Right lung (tissue), 5 donors: ENCODE measurements around the gene LIMS2. TPM values are rescaled to one million over a fixed set of nuclear protein-coding genes. Genes with fewer than 3 reads are reported as not detected.

Source experiments
- DNase-seq, 2 donors: peaks; one replicate each; pipeline ENCODE4 v3.0.0-alpha.2; 2013
- polyA plus RNA-seq, 5 donors: library from polyadenylated mRNA; unstranded; fragments of 120-200 nt; gene quantifications; one replicate each; pipeline versions ENCODE4 v1.2.1 to v1.2.3, GENCODE V29; 2013; ENCODE audit warnings: inconsistent platforms in 1 of 5, low replicate concordance in 1 of 5; ENCODE audit not compliant: insufficient read length in 5 of 5, insufficient read depth in 1 of 5

LIMS2 gene
- polyA plus RNA-seq, 5 donors: 19.1 to 36.9 (median 25.1) TPM

DNA sequence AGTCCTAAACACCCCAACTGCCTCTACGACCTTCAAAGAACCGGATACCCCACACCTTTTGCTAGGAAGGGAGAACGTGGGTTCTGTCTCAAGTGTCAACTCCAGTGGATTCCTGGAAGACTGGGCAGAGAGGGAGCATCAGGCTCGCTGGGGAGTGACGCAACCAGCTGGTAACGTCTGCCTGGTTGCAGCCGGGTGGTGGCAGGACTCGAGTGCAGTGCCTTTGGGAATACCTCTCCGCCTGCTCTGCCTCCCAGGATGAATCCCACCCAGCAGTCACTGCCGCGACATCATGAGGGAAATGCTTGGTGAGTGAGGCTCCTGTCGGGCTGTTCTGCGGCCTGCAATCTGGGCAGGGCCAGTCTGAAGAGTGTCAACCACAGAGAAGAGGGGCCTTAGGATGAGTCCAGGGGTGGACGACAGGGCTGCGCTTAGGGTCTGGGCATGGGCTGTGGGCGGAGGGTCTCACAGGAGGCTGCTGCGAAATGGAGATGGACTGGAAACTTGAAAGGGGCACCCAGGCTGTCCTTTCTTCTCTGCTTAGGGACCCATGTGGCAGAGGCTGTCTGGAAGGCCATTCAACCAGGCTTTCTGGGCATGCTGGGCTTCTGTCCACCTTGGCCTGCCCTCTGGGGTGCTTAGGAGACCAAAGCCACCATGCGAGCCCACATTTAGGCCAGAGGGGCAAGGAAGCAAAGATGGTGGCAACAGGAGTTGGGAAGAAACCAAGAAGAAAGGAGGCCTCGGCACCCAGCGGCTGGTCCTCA lies 16.5 kb downstream of the LIMS2 start:
- no peak for DNase-seq

- no peak for DNase-seq
Measured at GRCh38 chr2:127658146-127658545, 17.2 kb downstream of the LIMS2 start.

DNA sequence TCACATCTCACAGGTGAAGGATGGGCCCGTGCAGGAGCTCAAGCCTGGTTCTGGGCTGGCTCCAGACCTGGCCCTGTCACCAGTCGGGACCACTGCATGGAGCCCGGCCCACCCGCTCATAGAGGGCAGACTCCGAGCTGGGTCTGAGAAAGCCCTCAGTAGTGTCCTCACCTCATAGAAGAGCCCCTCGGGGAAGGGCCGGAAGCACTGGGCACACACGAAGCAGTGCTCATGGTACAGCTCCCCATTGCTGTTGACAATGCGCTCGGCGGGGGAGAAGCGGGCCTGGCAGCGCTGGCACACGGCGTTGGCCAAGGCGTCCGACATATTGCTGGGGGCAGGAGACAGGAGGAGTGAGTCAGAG lies 18.1 kb downstream of the LIMS2 start:
- DNase-seq: no peak

DNA sequence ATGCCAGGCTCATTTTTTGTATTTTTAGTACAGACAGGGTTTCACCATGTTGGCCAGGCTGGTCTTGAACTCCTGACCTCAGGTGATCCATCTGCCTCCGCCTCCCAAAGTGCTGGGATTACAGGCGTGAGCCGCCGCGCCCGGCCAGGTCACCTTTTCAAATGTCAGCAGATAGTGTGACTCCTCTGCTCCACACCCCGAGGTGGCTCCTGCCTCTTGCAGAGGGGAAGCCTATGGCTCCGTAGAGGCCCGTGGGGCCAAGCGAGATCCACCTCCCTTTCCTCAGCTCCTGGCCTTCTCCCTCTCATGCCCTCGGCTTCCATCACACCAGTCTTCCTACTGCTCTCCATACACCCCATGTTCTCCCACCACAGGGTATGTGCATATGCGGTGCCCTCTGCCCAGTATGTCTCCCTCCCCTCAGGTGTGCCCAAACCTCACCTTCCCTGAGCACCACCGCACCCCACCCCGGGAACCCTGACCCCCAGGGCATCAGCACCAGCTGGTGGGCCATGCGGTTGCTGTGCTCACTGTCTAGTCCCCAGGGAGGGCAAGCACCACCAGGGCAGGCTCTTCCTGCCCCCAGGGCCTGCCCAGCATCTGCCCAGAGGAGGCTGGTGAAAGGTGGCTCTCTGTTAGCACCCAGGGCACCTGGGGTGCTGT lies 18.6 kb downstream of the LIMS2 start:
- DNase-seq: no peak

- no peak for DNase-seq
Measured at GRCh38 chr2:127655209-127656073, 19.9 kb downstream of the LIMS2 start.

GRCh38 chr2:127654838-127655175 lies 20.5 kb downstream of the LIMS2 start:
- no peak for DNase-seq

DNA sequence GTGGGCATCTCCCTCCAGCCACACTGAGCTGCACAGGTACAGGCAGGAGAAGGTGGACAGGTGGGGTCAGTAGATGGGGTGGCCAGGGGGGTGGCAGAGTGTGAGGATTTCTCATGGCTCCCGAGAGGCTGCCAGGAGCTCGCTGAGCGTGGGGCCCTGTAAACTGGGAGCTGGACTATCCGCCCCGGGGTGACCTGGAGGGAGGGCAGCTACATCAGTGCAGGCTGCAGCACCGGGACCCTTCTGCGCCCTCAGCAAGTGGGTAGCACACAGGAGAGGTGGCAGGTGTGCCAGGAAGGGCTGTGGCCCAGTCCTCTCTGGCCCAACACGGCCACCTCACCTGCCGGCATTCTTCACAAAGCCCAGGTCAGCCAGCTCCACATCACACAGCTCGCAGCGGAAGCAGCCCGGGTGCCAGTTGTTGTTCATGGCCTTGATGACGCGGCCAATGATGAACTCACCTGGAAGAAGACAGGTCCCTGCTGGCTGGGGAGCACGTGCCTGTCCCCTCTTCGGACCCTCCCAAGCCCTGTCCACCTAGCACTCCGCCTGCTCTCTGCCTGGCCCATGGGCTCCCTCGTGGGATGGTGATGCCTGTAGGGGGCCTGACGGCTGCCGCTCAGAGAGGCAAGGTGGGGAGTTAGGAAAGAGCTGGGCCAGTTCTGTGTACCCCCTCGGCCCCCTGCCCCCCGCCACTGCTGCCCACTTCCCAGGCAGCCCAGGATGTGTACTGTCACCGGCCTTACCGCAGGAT lies 21.1 kb downstream of the LIMS2 start:
- no peak for DNase-seq

- DNase-seq: no peak
Measured at GRCh38 chr2:127653421-127654083, 21.8 kb downstream of the LIMS2 start.

GRCh38 chr2:127652786-127653357 lies 22.5 kb downstream of the LIMS2 start:
- no peak for DNase-seq

GRCh38 chr2:127651971-127652550 lies 23.3 kb downstream of the LIMS2 start:
- DNase-seq: no peak

DNA sequence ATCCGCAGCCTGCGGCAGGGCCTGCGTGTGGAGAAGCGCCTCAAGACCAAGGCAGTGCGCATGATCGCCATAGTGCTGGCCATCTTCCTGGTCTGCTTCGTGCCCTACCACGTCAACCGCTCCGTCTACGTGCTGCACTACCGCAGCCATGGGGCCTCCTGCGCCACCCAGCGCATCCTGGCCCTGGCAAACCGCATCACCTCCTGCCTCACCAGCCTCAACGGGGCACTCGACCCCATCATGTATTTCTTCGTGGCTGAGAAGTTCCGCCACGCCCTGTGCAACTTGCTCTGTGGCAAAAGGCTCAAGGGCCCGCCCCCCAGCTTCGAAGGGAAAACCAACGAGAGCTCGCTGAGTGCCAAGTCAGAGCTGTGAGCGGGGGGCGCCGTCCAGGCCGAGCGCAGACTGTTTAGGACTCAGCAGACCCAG lies 23.9 kb downstream of the LIMS2 start:
- DNase-seq: no peak

GRCh38 chr2:127650785-127651380 lies 24.4 kb downstream of the LIMS2 start:
- DNase-seq: no peak

GRCh38 chr2:127650041-127650784 lies 25.1 kb downstream of the LIMS2 start:
- no peak for DNase-seq

DNA sequence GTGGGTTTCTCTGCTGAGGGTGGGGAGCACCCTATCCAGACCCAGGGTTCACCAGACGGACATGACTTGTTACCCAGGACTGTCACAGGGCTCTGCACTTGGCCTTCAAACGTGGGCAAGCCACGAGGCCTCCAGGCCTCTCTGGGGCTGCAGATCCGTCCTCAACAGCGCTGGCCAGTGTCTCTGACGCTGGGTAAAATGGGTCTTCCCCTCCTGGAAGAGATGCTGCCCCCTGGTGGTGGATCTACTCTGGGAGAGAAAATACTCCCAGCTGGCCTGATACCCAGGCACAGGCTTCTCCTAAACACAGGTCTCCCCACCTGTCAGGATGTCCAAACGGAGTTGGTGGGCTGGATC lies 25.7 kb downstream of the LIMS2 start:
- peak in 1 of 2 donors; percentile 52 for DNase-seq

- DNase-seq: no peak
Measured at GRCh38 chr2:127649100-127649611, 26.2 kb downstream of the LIMS2 start.

- no peak for DNase-seq
Measured at GRCh38 chr2:127648321-127648720, 27.0 kb downstream of the LIMS2 start.

- DNase-seq: no peak
Measured at GRCh38 chr2:127647242-127648190, 27.8 kb downstream of the LIMS2 start.
